ENCODE results near the gene ABCC3.

ABCC3 gene

DNA sequence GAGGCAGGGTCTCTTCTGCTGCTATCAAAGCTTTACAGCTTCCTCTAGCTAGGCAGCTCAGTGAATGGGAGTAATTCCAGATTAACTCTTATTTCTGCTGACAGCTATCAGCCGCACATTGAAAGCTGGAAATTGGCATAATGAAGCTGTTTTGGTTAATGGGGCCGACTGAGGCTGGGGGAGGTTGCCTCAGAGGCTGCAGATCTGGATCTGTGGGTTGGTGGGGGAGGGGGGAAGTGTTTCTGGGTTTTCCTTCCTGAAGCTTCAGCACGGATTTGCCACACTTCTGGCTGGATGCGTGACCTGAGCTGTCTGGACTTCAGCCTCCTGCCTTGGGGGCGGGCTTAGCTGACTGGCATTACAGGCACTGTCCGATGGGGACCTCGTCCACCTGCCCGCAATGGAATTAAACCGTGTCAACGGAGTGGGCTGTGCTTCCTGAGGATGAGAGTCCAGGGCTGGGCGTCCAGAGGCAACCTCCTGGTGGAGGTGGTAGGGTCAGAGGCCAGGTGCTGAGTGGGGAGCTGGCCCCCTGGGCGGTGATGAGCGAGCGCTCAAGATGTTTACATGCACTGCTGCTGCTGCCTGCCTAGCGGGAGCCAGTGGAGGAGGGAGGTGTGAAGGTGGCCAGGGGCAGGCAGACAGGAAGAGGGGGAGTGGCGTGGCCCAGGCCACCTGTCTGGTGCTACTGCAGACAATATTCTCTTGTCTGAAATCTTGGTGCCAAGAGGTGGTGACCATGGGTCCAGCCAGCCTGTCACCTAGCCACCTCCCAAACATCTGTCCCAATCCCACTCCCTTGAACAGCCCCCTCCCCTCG is 6.7 kb upstream of the ABCC3 start:
- DNase-seq: no peak

DNA sequence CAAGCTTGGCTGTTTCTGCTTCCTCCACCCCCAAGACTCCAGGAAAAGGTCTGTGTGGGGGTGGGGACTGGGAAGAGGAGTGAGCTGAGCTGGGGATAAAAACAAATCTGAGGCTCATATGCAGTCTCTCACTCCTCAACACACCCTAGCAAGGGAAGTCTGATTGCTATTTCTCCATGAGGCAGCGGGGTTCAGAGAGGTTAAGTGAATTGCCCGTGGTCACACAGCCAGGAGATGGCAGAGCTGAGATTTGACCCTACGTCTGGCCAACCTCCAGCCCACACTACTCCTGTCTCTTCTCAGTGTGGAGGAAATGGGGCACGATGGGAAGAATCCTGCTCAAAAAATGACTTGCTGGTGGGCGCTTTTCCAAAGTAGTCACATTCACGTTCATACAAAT is 4.8 kb upstream of the ABCC3 start:
- DNase-seq: no peak

DNA sequence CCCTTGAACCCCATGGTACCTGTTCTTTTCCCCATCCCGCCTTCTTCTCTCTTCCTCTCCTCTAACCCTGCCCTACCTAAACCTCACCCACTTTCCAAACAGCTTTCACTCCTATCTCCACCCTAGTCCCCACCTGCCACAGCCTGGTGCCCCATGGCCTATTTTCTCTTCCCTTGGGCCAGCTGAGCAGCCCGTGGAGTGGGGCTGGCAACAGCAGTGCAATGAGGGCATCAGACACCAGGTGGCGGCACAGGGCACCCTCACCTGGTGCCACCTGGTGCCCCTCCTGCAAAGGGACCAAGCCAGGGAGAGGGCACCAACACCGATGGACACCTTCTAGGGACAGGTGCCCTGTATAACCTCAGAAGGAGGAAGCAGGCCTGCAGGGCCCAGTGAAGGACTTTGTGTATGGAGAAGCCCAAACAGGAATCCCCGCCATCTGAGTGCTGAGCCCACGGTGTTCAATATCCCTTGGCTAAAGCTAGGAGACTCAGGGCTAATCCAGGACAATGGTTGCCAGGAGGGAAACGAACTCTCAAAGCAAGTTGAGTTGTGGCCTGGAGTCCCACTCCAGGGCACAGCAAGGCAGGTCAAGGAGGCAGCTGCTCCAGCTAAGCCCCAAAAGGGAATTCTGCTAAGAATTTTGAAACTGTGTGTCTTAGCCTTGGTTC is 4.0 kb upstream of the ABCC3 start:
- peak; percentile 60 for DNase-seq

DNA sequence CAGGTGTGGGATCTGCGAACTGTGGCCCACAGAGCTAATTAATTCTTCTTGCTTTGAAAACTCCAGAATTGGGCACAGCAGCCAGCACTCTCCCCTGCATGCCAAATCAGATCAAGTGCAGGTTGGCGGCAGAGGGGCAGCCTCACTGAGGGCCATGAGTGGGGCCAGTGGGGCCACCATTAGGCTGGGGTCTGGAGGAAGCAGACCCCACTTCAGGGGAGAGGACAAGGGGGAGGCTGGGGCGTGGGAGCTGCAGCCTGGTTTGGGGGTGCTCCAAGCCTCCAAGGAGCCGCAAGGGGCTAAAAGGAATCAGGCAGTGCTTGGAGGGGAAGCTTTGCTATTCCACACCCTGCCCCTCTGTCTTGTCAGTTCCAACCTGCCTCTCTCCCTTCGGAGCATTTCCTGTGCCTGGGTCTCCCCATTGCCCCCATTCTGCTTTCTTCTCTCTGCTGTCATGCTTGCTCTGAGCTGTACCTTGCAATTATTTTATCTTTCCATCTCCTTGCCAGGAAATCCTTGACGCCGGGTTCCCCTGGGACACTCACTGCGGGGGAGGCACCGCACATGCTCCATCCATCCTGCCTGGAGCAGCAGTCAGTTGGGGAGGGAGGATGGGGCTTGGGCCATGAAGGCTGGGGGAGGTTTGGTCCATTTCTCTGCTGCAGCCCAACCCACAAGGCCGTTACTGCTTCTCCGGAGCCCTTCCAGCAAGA is 3.3 kb upstream of the ABCC3 start:
- no peak for DNase-seq

DNA sequence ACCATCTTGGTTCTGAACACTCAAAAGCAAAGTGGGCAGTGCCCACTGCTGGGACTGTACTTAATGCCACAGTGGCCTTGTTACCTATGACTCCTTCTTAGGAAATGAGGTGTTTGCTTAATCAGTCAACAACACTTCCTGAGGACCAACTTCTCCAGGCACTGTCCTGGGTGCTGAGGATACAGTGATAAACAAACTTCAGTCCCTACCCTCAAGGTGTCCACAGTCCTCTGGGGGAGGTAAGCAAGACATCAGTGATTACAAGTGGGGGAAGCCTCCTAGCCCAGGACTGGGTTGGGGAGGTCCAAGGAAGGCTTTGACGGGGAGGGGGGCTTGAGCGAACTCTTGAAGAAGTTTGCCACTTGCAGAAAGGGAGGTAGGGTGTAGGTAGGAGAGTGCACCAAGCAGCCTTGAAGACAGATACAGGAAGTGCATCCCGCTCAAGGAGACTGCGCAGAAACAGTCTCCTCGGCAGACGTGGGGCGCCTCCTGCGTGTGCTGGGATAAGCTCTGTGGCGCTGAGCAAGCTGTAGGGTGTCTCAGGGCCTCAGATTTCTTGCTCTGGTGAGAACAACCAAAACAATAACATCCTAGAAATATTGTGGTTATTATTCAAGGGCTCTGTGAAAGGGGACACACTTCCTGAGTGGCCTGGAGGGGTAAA is 2.6 kb upstream of the ABCC3 start:
- DNase-seq: no peak

DNA sequence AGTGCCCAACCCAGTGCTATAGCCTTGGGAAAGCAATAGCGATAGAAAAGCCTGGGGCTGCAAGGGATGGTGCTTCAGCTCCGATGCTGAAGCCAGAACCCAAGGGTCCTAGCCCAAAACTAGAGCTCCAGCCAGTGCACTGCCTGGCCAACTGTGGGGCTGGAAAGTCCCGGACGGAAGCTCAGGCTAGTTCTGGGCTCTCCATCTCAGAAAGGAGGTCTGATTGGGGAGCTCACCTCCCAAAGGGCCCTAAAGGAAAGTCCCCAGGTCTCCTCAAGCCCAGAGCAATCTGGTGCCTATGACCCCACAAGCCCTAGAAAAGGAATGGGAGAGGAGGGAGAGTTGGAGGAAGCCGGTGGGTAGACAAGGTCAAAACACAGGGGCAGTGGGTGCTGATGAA is 2.0 kb upstream of the ABCC3 start:
- DNase-seq: no peak

DNA sequence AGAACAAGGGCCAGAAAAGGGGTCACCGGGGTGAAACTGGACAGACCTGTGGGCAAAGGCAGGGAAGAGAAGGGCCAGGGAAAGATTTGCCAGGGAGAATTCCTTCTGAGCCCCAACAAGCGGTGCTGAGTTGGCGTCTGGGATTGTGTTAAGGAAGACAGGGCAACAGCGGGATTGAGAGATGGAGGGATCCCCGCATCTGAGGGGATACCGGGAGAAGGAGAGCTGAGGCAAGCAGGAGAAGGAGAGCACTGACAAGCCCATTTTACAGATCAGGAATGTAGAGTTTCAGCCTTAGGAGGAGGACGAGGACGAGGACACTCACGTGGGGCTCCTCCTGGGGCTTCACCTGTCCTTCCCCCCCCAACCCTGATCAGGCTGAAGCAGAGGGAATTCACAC is 998 bp upstream of the ABCC3 start:
- no peak for DNase-seq

DNA sequence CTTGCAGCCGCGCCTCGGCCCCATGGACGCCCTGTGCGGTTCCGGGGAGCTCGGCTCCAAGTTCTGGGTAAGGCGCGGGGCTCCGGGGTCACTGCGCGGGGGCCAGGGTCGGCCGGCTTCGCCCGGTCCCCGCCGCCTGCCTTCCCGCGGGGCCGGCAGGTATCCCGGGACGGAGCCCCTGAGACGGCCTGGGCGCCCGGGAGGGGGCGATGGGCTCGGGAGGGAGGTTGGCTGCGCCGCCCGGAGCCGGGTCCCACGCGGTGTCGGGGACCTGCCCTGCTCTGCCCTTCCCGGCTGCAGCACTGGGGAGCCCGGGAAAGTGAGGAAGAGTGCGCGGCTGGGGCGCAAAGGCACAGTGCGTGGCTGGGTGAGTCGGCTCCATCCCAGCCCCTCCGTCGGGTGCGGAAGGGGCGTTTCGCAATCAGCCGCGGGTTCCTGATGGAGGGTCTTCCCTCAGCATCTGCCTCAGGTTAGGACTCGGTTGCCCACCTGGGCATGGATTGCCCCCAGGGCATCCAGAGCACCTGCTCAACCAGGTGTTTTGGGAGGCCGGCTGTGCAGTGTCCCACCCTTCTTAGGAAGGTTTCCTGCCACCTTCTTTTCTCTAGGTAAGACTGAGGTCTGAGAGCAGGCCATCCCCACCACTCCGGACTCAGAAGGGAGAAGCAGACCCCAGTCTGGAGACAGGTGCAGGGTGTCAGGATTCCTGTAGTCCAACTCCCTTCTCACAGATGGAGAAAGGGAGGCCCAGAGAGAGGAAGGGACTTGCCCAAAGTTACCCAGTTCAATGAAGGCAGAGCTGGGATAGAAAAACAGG is 442 bp downstream of the ABCC3 start:
- DNase-seq: no peak

DNA sequence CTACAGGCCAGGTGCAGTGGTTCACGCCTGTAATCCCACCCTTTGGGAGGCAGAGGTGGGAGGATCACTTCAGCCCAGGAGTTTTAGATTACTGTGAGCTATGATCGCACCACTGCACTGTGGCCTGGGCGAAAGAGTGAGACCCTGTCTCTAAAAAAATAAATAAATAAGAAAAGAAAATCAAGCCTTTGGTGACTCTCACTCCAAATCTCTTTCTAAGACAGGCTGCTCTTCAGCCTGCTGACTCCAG is 976 bp downstream of the ABCC3 start:
- no peak for DNase-seq

DNA sequence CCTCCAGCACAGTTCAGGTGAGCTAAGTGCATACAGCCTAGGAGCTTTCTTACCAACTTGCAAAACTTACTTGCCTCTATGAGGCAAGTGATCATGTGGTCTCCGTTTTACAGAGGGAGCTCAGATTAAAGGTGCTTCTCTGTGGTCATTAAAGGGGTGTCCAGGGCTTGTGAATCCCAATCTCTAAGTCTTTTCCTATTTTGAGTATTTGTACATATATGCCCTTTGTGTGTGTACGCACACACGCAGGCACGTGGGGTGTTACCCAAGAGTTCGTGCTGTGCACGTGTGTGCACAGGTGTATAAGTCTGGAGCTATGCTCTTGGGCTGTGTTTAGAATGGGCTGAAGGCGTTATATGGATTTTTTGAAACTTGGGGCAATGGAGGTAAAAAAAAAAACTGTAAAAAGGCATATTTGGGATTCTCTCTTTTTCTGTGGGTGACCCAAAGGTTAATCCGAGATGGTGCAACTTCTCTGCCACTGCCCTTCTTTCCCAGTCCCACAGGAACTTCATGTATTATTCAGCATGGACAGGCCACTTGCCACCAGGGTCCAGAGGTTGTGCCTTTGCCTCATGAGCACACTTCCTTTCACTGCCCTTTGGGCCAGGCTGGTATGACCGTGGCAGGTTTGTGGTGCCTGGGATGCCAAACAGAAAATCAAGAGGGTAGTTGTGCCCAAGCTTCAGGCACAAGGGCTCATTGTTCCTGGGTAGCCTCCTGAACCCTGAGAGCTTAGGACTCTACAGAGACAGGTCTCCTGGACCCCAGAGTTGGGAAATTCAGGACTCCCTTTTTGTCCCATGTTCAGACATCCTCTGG is 1.5 kb downstream of the ABCC3 start:
- no peak for DNase-seq

DNA sequence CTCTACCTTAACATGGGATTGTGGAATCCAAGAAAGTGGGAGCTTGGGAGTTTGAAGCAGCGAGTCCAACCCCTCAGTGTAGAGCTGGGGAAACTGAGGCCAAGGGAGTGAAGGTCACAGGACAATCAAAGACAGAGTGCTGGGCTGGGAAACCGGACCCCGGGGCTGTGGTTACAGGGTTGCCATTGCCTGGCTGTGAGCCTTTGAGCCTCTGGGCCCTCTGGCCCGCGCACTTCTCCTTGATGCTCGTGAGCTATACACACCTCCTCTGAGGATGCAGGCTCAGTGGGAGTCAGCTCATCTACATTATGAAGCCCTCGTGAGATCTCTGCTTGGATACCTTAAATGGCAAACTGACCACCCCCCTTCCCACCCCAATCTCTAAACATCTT is 2.1 kb downstream of the ABCC3 start:
- DNase-seq: no peak

DNA sequence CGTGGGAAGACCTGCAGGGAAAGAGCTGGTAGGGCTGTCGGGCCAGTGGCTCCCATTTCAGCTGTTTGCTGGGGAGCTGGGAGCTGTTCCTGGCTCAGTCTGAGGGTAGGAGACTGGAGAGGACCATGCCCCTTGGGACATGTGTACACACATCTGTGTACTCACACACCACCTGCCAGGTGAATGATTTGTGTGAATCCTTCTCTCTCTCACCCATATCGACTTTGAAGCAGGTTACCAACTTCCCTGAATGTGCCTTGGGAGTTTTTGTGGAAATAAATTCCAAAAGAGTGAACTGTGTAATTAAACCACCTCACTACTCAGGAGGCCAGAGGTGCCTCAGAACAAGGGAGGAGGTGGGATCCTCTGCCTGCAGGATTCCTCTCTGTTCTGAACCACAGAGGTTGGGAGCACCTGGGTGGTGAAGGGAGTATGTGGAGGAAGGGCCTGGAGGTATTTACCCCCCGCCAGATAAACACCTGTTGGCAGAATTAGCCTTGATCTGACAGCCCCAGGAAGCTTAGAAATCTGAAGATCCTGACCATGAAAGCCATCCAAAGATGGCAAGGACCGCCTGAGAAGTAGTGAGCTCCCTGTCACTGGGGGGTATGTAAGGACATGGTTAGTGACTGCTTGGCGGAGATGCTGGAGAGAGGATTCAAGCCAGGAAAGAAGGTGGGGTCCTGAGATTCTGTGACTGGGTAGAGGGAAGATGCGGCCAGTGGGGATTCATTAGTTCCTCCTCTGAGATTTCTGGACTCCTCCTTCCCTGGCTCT is 3.3 kb downstream of the ABCC3 start:
- no peak for DNase-seq

DNA sequence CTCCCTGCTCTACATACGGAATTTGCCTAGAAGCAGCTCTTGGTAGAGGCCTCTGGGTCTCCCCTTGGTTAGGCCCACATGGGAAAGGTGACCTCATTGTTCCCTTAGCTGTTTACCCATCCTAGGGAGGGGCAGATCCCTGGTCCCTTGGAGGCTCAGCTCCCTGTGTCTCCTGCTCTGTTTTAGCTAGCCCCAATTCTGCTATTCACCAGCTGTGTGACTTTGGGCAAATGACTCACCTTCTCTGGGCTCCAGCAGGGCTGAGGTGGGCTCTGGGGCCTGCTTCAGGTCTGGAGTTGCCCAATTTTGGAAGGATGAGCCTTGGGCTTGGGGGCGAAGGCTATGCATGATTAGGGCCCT is 3.9 kb downstream of the ABCC3 start:
- no peak for DNase-seq

DNA sequence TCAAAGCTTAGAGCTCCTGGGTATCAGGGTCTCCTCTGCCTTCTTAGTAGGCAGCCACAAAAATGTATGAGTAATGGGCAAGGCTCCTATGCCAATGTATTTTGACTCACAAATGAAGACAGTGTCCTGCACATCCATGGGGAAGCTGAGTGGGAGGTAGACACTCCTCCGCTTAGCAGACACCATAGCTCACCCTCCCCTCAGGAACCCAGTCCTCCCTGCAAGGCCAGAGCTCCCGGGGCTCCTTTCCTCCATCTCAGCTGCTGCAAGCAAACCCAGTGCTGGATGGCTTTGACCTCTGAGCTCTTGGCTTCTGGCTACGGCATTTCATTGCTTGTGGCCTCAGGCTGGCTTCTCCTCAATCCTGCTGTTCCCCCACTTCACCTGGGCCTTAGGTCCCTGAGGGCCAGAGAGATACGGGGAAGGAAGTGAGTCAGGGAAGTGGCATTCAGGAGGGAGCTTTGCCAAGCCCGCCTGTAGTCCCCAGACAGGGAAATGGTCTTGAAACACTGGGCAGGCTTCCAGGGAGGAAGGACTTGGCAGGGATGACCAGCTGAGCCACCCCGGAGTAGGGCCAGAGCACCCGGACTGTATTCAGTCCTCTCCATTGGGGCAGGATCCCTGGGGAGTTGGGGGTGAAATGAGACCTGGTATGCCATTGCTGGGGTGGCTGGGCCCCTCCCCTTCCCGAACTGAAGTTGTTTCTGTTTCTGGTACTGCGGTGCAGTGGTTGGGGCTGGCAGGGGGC is 4.5 kb downstream of the ABCC3 start:
- DNase-seq: no peak

DNA sequence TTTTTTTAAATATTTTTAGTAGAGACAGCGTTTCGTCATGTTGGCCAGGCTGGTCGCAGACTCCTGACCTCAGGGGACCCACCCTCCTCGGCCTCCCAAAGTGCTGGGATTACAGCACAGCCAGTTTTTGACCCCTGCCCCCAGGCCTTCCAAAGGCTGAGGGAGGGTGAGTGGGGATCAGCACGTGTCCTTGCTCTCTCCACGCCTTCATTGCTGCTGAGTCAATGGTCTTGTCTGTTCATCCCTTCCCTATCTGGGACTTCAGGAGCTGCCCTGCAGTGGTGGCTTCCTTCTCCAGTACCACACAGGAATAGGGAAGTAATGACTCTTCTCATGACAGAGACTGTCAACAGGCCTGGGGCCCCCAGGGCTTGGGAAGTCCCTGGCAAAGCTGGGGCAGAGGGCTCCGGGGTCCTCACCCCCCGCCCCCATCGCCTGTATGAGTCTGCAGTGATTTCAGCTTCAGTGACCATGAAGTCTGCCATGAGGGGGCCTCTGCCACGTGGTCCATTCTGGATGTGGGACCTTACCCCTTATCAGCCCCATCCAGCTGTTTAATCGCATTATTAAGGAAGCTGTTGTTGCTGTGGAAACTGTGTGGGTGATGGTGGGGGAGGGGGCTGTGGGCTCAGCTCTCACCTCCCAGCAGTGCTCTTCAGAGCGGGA is 6.1 kb downstream of the ABCC3 start:
- no peak for DNase-seq

DNA sequence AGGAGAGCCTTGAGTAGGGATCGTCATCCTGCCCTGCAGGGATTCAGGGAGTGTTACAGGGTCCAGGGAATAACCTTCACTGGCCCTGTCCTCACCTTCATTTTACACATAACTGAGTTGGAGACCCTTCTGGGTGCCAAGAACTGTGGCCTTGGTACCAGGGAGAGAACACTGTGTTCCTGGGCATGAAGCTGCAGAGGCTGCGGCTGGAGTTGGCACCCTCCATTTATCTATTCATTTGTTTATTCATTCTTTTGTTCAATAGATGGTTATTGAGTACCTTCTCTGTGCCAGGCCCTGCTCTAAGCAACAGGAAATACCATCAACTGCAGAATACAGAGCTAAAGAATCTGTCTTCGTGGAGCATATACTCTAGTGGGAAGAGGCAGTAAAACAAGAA is 6.7 kb downstream of the ABCC3 start:
- DNase-seq: no peak

DNA sequence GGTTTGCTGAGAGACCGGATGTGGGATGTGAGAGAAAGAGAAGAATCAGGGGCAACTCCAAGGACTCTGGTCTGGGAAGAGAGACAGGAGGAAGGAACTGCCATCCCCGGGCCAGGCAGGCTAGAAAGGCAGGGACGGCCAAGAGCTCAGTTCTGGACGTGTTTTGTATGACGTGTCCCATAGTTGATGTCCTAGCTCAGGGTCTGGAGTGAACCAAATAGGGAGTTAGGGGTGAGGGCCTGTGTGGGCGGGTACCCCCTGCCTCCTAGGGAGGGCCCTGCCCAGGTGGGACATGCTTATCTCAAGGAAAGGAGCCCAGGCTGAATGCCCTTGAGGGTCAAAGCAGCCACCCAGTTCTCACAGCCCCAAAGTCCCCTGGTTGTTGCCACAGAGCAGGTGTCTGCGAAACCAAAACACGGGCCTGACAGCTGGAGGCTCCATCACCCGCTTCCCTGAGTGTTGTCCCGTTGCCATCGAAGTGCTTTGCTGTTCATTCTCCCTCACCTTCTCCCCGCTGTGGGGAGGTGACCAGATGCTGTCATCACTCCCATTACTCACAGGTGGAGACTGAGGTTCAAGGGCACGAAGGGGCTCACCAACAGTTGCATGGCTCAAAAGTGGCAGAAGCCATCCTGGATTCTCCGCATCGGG is 7.5 kb downstream of the ABCC3 start:
- no peak for DNase-seq

DNA sequence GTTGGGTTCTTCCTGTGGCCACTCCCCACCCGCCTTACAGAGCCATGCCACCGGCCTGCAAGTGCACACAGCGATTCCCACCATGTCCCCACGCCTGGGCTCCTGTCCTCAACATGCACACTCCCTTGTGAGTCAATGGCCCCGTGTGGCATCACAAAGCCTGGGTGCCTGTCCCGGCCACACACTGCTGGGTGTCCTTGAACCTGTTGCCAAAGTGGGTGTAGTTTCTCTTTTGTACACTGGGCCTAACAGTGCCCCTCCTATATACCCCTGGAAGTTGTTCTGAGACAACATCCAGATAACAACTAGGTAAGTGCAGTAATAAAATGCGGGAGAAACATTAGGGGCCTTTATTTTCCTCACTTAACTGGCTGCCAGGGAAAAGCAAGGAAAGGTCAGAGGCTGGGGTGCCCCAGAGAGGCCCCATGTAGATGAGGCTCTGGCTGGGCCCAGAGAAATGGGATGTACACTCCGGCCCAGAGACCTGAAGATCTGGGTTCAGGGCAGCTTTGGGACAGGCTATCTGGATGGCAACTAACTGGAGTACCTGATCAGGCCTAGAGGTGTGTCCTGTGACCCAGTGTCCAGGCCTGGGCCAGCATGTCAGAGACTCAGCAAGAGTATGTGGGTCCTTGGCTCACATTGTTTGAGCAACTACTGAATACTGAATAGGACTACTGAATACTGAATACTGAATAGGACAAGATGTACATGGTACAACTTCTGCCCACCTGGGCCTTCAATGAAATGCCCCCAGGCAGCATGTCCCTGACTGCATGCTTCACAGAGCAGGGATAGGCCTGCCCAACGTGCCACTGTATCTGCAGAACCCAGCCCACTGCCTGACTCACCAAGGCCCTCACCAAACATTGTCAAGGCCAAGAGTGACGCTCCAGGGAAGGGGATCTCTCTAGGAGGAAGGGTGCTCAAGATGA is 8.3 kb downstream of the ABCC3 start:
- DNase-seq: no peak

Measured in stimulated activated CD4-positive, alpha-beta T cell treated with anti-CD3 and anti-CD28 coated beads, Interleukin-12 subunit alpha, Interleukin-12 subunit beta, amount 100 ng/mL, for 4 hours (primary cell).